ENCODE data around the gene DTX1. TPM values are rescaled to one million over a fixed set of nuclear protein-coding genes. Genes with fewer than 3 reads are reported as not detected.

Gene DTX1
- total and polyA plus RNA-seq, 2 donors (not counting 3 experiments of a cell fraction or from before 2014, with no cell fraction given), result 0.06 to 0.22 TPM

DNA sequence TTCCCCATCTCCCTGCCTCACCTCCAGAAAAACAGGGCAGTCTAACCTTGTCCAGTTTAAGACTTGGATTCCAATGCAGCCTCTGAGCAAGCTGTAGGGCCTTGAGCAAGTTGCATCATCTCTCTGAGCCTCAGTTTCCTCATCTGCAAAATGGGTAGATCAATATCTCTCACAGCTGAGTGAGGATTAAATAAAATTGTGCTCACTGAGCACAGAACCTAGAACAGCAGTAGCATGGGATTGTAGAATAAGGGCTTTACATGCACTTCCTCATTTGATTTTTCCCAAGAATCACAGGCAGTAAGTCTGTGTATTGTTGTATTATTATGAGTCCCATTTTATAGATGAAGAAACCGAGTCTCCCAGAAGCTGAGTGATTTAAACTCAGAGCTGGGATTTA lies 2.0 kb downstream of the DTX1 start:
- TF ChIP-seq, protein P1, sequence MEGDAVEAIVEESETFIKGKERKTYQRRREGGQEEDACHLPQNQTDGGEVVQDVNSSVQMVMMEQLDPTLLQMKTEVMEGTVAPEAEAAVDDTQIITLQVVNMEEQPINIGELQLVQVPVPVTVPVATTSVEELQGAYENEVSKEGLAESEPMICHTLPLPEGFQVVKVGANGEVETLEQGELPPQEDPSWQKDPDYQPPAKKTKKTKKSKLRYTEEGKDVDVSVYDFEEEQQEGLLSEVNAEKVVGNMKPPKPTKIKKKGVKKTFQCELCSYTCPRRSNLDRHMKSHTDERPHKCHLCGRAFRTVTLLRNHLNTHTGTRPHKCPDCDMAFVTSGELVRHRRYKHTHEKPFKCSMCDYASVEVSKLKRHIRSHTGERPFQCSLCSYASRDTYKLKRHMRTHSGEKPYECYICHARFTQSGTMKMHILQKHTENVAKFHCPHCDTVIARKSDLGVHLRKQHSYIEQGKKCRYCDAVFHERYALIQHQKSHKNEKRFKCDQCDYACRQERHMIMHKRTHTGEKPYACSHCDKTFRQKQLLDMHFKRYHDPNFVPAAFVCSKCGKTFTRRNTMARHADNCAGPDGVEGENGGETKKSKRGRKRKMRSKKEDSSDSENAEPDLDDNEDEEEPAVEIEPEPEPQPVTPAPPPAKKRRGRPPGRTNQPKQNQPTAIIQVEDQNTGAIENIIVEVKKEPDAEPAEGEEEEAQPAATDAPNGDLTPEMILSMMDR (IDR thresholded peaks at IDR 0.05; ENCODE audit: extremely low read depth in 1 of 2, insufficient read depth in 1 of 2, low read depth in 1 of 2, low read length in 2 of 2), result no peak
- FAIRE-seq (no peak), DNase-seq (ENCODE audit: low read depth, low spot score) (no peak)
- H3K79me2 ChIP-seq (ENCODE audit: control insufficient read depth, insufficient read depth, low read length), result no peaks in the 10 kb centered on the region
- peaks cover 26 to 27% of the 10 kb centered on the region in 2 experiments for H3K27me3 ChIP-seq (ENCODE audit: control insufficient read depth in 2 of 2, insufficient read depth in 2 of 2, low read length in 2 of 2)
- H3K9me3 ChIP-seq (replicated peaks; ENCODE audit: control insufficient read depth, insufficient read depth, low read length), result no peaks in the 10 kb centered on the region
- CTCF ChIA-PET, result no interaction called here
- POLR2A ChIA-PET, result no interaction called here
- intact Hi-C loops (cut with micrococcal nuclease), result no loop called here
- no peak overlapping the region for H3K9ac ChIP-seq (replicated peaks; ENCODE audit: extremely low read depth, insufficient read depth, low read length)
- no peak overlapping the region for H3K4me3 ChIP-seq (replicated peaks in 1 of 3; ENCODE audit: insufficient read depth in 1 of 3, low read depth in 1 of 3, low read length in 3 of 3)
- H3K4me2 ChIP-seq (ENCODE audit: insufficient read depth, low read length), result no peak overlapping the region
- H3K9me1 ChIP-seq (replicated peaks; ENCODE audit: control insufficient read depth, extremely low read depth, insufficient read depth, low read length), result no peaks in the 10 kb centered on the region
- H3K4me1 ChIP-seq (ENCODE audit: control insufficient read depth, extremely low read depth, insufficient read depth, low read length), result no peaks in the 10 kb centered on the region
- no peak overlapping the region for H3K27ac ChIP-seq (ENCODE audit: insufficient read depth, low read depth, low read length)
- no peaks in the 10 kb centered on the region for H3K36me3 ChIP-seq (ENCODE audit: control insufficient read depth in 2 of 2, extremely low read depth in 1 of 2, insufficient read depth in 2 of 2, low read length in 2 of 2)
- BruUV-seq (replicated peaks), result no TSS peak
- no peak overlapping the region for H2AFZ ChIP-seq (ENCODE audit: low read depth, low read length)
- dilution Hi-C loops (cut with MboI; ENCODE audit: extremely low pct_ligation_motif_present, low sequenced_read_pairs), result no loop called here
- no peaks in the 10 kb centered on the region for H4K20me1 ChIP-seq (replicated peaks; ENCODE audit: control insufficient read depth, extremely low read depth, insufficient read depth, low read length)

DNA sequence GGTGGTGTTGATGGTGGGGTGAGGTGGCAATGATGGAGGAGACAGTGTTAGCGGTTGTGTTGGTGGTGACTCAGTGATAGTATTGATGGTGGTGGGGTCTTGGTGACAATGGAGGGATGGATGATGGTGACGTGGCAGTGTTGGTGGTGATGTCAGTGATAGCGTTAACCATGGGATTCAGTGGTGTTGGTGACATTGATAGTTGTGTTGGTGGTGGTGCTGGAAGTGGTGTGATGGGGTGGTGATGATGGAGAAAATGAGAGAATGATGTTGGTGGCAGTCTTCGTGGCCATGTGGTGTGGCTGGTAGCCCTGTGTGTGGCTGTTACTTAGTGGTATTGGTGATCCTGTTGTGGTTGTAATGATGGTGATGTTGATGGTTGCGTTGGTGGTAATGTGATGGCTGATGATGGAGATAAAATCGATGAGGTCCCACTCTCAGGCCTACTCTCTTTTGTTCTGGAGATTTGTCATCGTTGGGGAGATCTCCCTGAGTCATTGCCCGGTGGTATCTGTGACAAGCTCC lies 2.6 kb downstream of the DTX1 start:
- FAIRE-seq (no peak), DNase-seq (ENCODE audit: low read depth, low spot score) (no peak)
- no peak overlapping the region for H3K27ac ChIP-seq (ENCODE audit: insufficient read depth, low read depth, low read length)
- CTCF ChIA-PET, result interaction anchor here (1.7 kb wide), 1 partner anchor 66 kb away, joined by 6 read pairs; no protein-coding TSS in a partner anchor
- BruUV-seq (replicated peaks), result no TSS peak
- H3K9me3 ChIP-seq (replicated peaks; ENCODE audit: control insufficient read depth, insufficient read depth, low read length), result no peaks in the 10 kb centered on the region
- TF ChIP-seq, protein P2, sequence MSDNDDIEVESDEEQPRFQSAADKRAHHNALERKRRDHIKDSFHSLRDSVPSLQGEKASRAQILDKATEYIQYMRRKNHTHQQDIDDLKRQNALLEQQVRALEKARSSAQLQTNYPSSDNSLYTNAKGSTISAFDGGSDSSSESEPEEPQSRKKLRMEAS (IDR thresholded peaks at IDR 0.05; ENCODE audit: insufficient read depth, insufficient read length), result no peak
- TF ChIP-seq MYC (IDR thresholded peaks at IDR 0.05; ENCODE audit: low read depth, low read length) (no peak), POLR2A (IDR thresholded peaks at IDR 0.05; ENCODE audit: low read depth, low read length) (no peak)
- peaks cover 26 to 27% of the 10 kb centered on the region in 2 experiments for H3K27me3 ChIP-seq (ENCODE audit: control insufficient read depth in 2 of 2, insufficient read depth in 2 of 2, low read length in 2 of 2)
- no peak overlapping the region for H2AFZ ChIP-seq (ENCODE audit: low read depth, low read length)
- no peaks in the 10 kb centered on the region for H3K79me2 ChIP-seq (ENCODE audit: control insufficient read depth, insufficient read depth, low read length)
- H3K4me3 ChIP-seq (replicated peaks in 1 of 3; ENCODE audit: insufficient read depth in 1 of 3, low read depth in 1 of 3, low read length in 3 of 3), result no peak overlapping the region
- H3K4me1 ChIP-seq (ENCODE audit: control insufficient read depth, extremely low read depth, insufficient read depth, low read length), result no peaks in the 10 kb centered on the region
- dilution Hi-C loops (cut with MboI; ENCODE audit: extremely low pct_ligation_motif_present, low sequenced_read_pairs) (no loop called here), intact Hi-C loops (cut with micrococcal nuclease) (loop anchor here (1.0 kb wide), 1 partner anchor 21 kb away; no protein-coding TSS in a partner anchor)
- H3K4me2 ChIP-seq (ENCODE audit: insufficient read depth, low read length), result no peak overlapping the region
- H4K20me1 ChIP-seq (replicated peaks; ENCODE audit: control insufficient read depth, extremely low read depth, insufficient read depth, low read length), result no peaks in the 10 kb centered on the region
- H3K36me3 ChIP-seq (ENCODE audit: control insufficient read depth in 2 of 2, extremely low read depth in 1 of 2, insufficient read depth in 2 of 2, low read length in 2 of 2), result no peaks in the 10 kb centered on the region
- H3K9me1 ChIP-seq (replicated peaks; ENCODE audit: control insufficient read depth, extremely low read depth, insufficient read depth, low read length), result no peaks in the 10 kb centered on the region
- POLR2A ChIA-PET, result no interaction called here
- H3K9ac ChIP-seq (replicated peaks; ENCODE audit: extremely low read depth, insufficient read depth, low read length), result no peak overlapping the region
